Measurements from ENCODE around the gene SGPP1. TPM values are rescaled to one million over a fixed set of nuclear protein-coding genes. Genes with fewer than 3 reads are reported as not detected.
A peak's percentile ranks its signal among the peaks of the same experiment; 100 is the strongest.

The SGPP1 gene
- total and polyA plus RNA-seq, 12 donors: 6.3 to 54.3 (median 24.1) TPM

DNA sequence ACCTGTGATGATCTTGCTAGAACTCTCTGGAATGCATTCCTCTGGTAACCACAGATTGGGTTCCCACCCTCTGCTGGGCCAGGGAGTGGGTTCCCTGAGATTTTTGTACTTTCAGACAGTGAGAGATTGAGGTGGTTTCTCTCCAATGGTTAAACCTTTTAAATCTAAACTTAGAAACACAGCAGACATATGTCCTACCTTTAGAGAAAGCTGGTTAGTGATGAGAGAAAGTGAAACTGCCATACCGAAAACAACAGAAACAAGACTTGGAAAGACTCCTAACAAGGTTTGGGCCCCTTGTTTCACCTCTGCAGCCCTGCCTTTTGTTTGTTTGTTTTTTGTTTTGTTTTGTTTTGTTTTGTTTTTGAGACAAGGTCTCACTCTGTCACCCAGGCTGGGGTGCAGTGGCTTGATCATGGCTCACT, 9.7 kb upstream of the SGPP1 start:
- Histone ChIP-seq H3K27me3 (no peaks in the 10 kb centered on the region), H3K4me1 (replicated peaks in 1 of 2) (no peaks in the 10 kb centered on the region), H3K36me3 (replicated peaks in 1 of 2) (no peaks in the 10 kb centered on the region), H3K4me3 (no peak overlapping the region), H3K27ac (no peak overlapping the region), H3K9me3 (replicated peaks in 1 of 3) (no peaks in the 10 kb centered on the region)
- 87 to 93% (median 88%) methylated on average over 1 of the region's 1 CpG for WGBS, 4 donors
- TF ChIP-seq POLR2A (IDR thresholded peaks at IDR 0.05): no peak
- DNase-seq: no peak
- intact Hi-C loops (cut with DNase I): no loop called here

DNA sequence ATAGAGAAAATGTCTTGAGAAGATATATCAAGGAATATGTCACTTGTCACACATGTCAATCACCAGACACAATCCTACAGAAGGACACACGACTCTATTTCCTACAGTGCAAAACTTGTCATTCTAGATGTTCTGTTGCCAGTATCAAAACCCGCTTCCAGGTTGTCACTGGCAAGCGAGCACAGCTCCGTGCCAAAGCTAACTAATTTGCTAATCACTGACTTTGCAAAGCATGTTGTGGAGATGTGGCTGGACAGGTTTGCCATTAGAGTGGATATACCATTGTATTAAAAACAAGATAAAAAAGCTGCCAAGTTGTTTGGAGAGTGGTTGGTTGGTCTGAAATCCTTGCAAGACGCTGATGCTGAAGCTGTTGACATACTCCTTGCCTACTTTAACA, 7.9 kb upstream of the SGPP1 start:
- no peaks in the 10 kb centered on the region for H3K27me3 ChIP-seq
- H3K36me3 ChIP-seq (replicated peaks in 1 of 2): no peaks in the 10 kb centered on the region
- TF ChIP-seq POLR2A (IDR thresholded peaks at IDR 0.05): no peak
- TF ChIP-seq, protein P1, sequence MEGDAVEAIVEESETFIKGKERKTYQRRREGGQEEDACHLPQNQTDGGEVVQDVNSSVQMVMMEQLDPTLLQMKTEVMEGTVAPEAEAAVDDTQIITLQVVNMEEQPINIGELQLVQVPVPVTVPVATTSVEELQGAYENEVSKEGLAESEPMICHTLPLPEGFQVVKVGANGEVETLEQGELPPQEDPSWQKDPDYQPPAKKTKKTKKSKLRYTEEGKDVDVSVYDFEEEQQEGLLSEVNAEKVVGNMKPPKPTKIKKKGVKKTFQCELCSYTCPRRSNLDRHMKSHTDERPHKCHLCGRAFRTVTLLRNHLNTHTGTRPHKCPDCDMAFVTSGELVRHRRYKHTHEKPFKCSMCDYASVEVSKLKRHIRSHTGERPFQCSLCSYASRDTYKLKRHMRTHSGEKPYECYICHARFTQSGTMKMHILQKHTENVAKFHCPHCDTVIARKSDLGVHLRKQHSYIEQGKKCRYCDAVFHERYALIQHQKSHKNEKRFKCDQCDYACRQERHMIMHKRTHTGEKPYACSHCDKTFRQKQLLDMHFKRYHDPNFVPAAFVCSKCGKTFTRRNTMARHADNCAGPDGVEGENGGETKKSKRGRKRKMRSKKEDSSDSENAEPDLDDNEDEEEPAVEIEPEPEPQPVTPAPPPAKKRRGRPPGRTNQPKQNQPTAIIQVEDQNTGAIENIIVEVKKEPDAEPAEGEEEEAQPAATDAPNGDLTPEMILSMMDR (IDR thresholded peaks at IDR 0.05): no peak
- no peaks in the 10 kb centered on the region for H3K4me1 ChIP-seq (replicated peaks in 1 of 2)
- no peak overlapping the region for H3K27ac ChIP-seq
- no peaks in the 10 kb centered on the region for H3K9me3 ChIP-seq (replicated peaks in 1 of 3)
- DNase-seq: no peak
- 87 to 95% (median 92%) methylated on average over 5 of the region's 5 CpGs for WGBS, 4 donors
- intact Hi-C loops (cut with DNase I): no loop called here
- H3K4me3 ChIP-seq: no peak overlapping the region

DNA sequence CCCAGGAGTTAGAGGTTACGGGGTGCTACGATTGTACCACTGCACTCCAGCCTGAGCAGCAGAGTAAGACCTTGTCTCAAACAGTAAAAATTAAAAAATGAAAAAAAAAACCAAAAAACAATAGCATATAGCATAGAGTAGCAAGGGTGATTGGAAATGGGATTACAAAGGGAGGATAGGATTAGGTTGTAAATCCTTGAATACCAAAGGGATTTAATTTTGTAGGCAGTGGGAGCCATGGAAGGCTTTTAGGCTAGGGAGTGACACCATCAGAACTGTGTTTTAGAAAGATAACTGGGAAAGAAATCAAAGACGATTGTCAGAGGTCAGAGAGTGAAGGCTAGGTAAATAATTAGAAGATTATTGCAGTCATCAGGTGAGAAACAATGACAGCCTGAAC, 2.8 kb upstream of the SGPP1 start:
- no peak overlapping the region for H3K4me3 ChIP-seq
- H3K27me3 ChIP-seq: no peaks in the 10 kb centered on the region
- peaks cover 6 to 19% of the 10 kb centered on the region in 2 donors for H3K4me1 ChIP-seq (replicated peaks in 1 of 2)
- DNase-seq: no peak
- no peak for TF ChIP-seq POLR2A (IDR thresholded peaks at IDR 0.05)
- TF ChIP-seq, protein P1 (IDR thresholded peaks at IDR 0.05): no peak
- H3K27ac ChIP-seq: no peak overlapping the region
- 73 to 77% (median 75%) methylated on average over 3 of the region's 3 CpGs for WGBS, 4 donors
- intact Hi-C loops (cut with DNase I): no loop called here
- H3K9me3 ChIP-seq (replicated peaks in 1 of 3): no peaks in the 10 kb centered on the region
- H3K36me3 ChIP-seq (replicated peaks in 1 of 2): no peaks in the 10 kb centered on the region

DNA sequence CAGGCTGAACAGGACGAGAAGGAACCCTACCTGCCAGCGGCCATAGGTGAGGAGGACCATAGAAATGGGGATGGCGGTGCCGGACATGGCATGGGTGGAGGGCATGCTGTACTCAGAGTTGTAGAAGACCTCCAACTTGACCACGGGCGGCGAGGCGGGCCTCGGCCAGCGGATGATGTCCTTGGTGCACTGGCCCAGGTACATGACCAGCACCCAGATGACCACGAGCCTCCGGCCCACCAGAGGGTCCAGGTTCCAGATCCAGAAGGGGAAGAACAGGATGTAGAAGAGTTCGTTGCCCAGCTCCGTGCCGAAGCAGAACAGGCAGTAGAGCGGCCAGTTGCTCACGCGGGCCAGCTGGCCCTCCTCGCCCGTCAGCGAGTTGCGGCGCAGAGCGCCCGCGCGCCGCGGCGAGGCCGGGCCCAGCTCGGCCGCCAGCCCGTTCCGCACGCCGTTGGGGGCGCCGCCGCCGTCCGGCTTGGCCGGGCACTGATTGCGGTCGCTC, 582 bp downstream of the SGPP1 start:
- Histone ChIP-seq H3K4me3 (peak overlapping the region; percentile 65 to 87 (median 80)), H3K27me3 (no peaks in the 10 kb centered on the region), H3K9me3 (replicated peaks in 1 of 3) (no peaks in the 10 kb centered on the region), H3K4me1 (replicated peaks in 1 of 2) (peaks cover 6 to 30% of the 10 kb centered on the region in 2 donors), H3K27ac (peak overlapping the region; percentile 27 to 97 (median 94)), H3K36me3 (replicated peaks in 1 of 2) (no peaks in the 10 kb centered on the region)
- intact Hi-C loops (cut with DNase I): no loop called here
- peak; percentile 41 to 71 (median 55) for DNase-seq
- peak in 1 of 2 donors; percentile 62 for TF ChIP-seq POLR2A (IDR thresholded peaks at IDR 0.05)
- TF ChIP-seq, protein P1 (IDR thresholded peaks at IDR 0.05): no peak
- 0 to 1% (median 0%) methylated on average over 4 to 45 of the region's 45 CpGs for WGBS, 4 donors

DNA sequence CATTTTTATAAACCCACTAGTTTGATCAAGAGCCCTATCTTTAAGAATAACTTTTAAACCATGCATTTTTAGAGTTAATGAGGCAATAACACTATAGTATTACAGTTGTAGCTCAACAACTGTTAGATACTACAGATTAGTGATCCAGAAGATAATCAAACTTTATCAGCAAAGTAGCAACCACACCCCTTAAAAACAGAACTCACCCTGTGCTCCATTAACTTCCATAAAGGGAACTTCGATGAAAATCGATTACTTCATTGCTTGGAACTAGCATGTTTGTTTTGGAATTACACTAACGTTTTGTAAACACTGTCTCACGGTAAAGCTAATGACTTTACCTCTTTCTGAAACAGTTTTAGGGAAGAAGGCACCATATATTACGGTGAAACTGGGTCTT, 1.4 kb downstream of the SGPP1 start:
- H3K27ac ChIP-seq: peak overlapping the region in 2 of 5 donors; percentile 92 to 97
- H3K4me1 ChIP-seq (replicated peaks in 1 of 2): peaks cover 6 to 34% of the 10 kb centered on the region in 2 donors
- intact Hi-C loops (cut with DNase I): no loop called here
- no peaks in the 10 kb centered on the region for H3K27me3 ChIP-seq
- 6 to 16% (median 12%) methylated on average over 5 of the region's 5 CpGs for WGBS, 4 donors
- H3K4me3 ChIP-seq: peak overlapping the region; percentile 65 to 87 (median 80)
- TF ChIP-seq, protein P1 (IDR thresholded peaks at IDR 0.05): no peak
- no peak for TF ChIP-seq POLR2A (IDR thresholded peaks at IDR 0.05)
- DNase-seq: no peak
- H3K9me3 ChIP-seq (replicated peaks in 1 of 3): no peaks in the 10 kb centered on the region
- no peaks in the 10 kb centered on the region for H3K36me3 ChIP-seq (replicated peaks in 1 of 2)
